Loucy (cell line): ENCODE data around the gene PSMB1.

ENCODE experiments used
- H2AFZ ChIP-seq: fragments of 200-600 bp; sonication (generic); 2 replicates; pipeline ENCODE4 v1.6.0; 2016; ENCODE audit warnings: antibody characterized with exemption, mild to moderate bottlenecking, low read length, moderate library complexity
- H3F3A ChIP-seq: fragments of 200-600 bp; 2 replicates; pipeline ENCODE4 v1.6.0; 2016; ENCODE audit warnings: antibody characterized with exemption, low read depth, mild to moderate bottlenecking
- H3K27me3 ChIP-seq: fragments of 200-600 bp; sonication (generic); 2 replicates; pipeline ENCODE4 v1.6.1; 2014; ENCODE audit warnings: low read length, mild to moderate bottlenecking; ENCODE audit not compliant: insufficient read depth, poor library complexity, severe bottlenecking
- H3K36me3 ChIP-seq: fragments of 200-600 bp; sonication (generic); 2 replicates; pipeline ENCODE4 v1.6.1; 2016; ENCODE audit warnings: low read length; ENCODE audit not compliant: insufficient read depth
- H3K4me1 ChIP-seq: fragments of 200-600 bp; sonication (generic); 2 replicates; pipeline ENCODE4 v1.5.1; 2014; ENCODE audit warnings: low read length, mild to moderate bottlenecking; ENCODE audit not compliant: insufficient read depth, poor library complexity, severe bottlenecking
- H3K4me2 ChIP-seq: fragments of 200-600 bp; sonication (generic); 2 replicates; pipeline ENCODE4 v1.6.0; 2014; ENCODE audit warnings: antibody characterized with exemption, low read length, low read depth, mild to moderate bottlenecking; ENCODE audit not compliant: poor library complexity, severe bottlenecking
- H3K4me3 ChIP-seq: fragments of 200-600 bp; sonication (generic); 2 replicates; pipeline ENCODE4 v1.5.1; 2014; ENCODE audit warnings: low read length, mild to moderate bottlenecking, mixed read lengths; ENCODE audit not compliant: poor library complexity, severe bottlenecking
- H3K79me2 ChIP-seq: fragments of 200-600 bp; sonication (generic); 2 replicates; pipeline ENCODE4 v1.6.1; 2014; ENCODE audit warnings: low read length; ENCODE audit not compliant: insufficient read depth
- H3K9ac ChIP-seq: fragments of 200-600 bp; sonication (generic); 2 replicates; pipeline ENCODE4 v1.6.0; 2014; ENCODE audit warnings: mild to moderate bottlenecking, low read depth, low read length, moderate library complexity; ENCODE audit not compliant: poor library complexity, severe bottlenecking
- H3K9me2 ChIP-seq: fragments of 200-600 bp; sonication (generic); replicated peaks from 2 replicates; pipeline ENCODE4 v1.6.1; 2016; ENCODE audit warnings: low read depth, low read length, mixed read lengths
- H3K9me3 ChIP-seq: fragments of 200-600 bp; sonication (generic); 2 replicates; pipeline ENCODE4 v1.6.1; 2014; ENCODE audit warnings: mild to moderate bottlenecking, antibody characterized with exemption, low read length, low read depth; ENCODE audit not compliant: insufficient read depth
- H4K20me1 ChIP-seq: fragments of 200-600 bp; sonication (generic); 2 replicates; pipeline ENCODE4 v1.6.0; 2014; ENCODE audit warnings: antibody characterized with exemption, low read length, mild to moderate bottlenecking; ENCODE audit not compliant: insufficient read depth, poor library complexity, severe bottlenecking
- CTCF ChIP-seq: fragments of 200-600 bp; sonication (generic); conservative IDR thresholded peaks from 2 replicates; pipeline ENCODE4 v1.5.1; 2014; ENCODE audit warnings: mild to moderate bottlenecking, antibody characterized with exemption, low read length
- EZH2phosphoT487 ChIP-seq: fragments of 200-600 bp; IDR thresholded peaks from 2 replicates; pipeline ENCODE4 v1.6.1; 2018; ENCODE audit warnings: antibody characterized with exemption, mild to moderate bottlenecking, moderate library complexity, borderline replicate concordance

PSMB1 gene

DNA sequence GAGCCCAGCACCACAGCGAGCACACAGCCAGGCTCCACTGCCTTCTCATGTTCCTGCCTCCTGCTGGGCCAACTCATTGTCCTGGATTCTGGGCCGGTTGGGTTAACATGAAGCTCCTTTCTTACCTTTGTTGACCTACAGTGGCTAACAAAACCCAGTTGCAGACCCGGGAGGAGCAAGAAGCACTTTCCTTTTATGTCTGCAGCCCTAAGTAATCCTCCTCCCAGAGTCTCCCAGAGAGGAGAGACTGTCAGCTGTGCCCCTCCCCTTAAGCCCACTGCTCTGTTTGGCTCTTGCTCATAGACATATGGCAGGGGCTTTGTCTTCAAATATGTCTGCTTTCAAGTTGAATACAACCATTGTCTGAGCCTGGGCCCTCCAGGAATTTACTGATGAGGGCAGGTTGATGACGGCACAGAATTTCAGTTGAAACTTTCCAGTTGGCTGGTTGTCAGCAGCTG lies 55.2 kb downstream of the PSMB1 start:
- Histone ChIP-seq H3K27me3 (no peaks in the 10 kb centered on the region), H3F3A (no peaks in the 10 kb centered on the region), H3K9me3 (peaks cover 22% of the 10 kb centered on the region; the same call in 1 of the 2 replicates), H3K36me3 (no peaks in the 10 kb centered on the region), H3K9ac (no peak overlapping the region), H3K4me2 (no peak overlapping the region), H3K4me1 (no peaks in the 10 kb centered on the region), H3K9me2 (no peaks in the 10 kb centered on the region), H3K4me3 (no peak overlapping the region), H2AFZ (no peak overlapping the region), H3K79me2 (no peaks in the 10 kb centered on the region), H4K20me1 (no peaks in the 10 kb centered on the region)
- TF ChIP-seq CTCF (no peak), EZH2phosphoT487 (no peak)

- H2AFZ ChIP-seq, result no peak overlapping the region
- H3K4me3 ChIP-seq, result no peak overlapping the region
- TF ChIP-seq EZH2phosphoT487 (no peak), CTCF (no peak)
- no peaks in the 10 kb centered on the region for H3K27me3 ChIP-seq
- H3K9me2 ChIP-seq, result no peaks in the 10 kb centered on the region
- H3K36me3 ChIP-seq, result no peaks in the 10 kb centered on the region
- H3F3A ChIP-seq, result no peaks in the 10 kb centered on the region
- H3K79me2 ChIP-seq, result no peaks in the 10 kb centered on the region
- H3K4me1 ChIP-seq, result no peaks in the 10 kb centered on the region
- H3K9me3 ChIP-seq, result peaks cover 12% of the 10 kb centered on the region; the same call in 1 of the 2 replicates
- H4K20me1 ChIP-seq, result no peaks in the 10 kb centered on the region
- no peak overlapping the region for H3K4me2 ChIP-seq
- no peak overlapping the region for H3K9ac ChIP-seq
These were observed 59.8 kb downstream of the PSMB1 start for GRCh38 chr6:170493354-170493753.

DNA sequence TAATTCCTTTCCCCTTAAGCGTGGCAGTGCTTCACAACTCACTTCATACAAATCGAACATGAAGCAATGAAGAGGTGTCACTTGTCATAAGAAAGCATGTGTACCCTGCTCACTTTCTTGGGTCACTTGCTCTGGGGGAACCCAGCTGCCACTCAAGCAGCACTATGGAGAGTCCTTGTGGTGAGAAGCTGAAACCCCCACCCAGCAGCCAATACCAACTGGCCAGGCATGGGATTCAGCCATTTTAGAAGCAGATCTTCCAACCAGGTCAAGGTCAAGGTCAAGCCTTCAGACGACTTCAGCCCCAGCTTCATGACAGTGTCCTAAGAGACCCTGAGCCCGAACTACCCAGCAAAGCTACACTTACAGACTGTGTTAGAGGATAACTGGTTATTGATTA lies 62.8 kb downstream of the PSMB1 start:
- H3K4me2 ChIP-seq, result no peak overlapping the region
- TF ChIP-seq CTCF (no peak), EZH2phosphoT487 (no peak)
- no peaks in the 10 kb centered on the region for H4K20me1 ChIP-seq
- H3K27me3 ChIP-seq, result no peaks in the 10 kb centered on the region
- no peak overlapping the region for H3K9ac ChIP-seq
- H3K4me1 ChIP-seq, result no peaks in the 10 kb centered on the region
- no peak overlapping the region for H3K4me3 ChIP-seq
- no peaks in the 10 kb centered on the region for H3K36me3 ChIP-seq
- H3F3A ChIP-seq, result no peaks in the 10 kb centered on the region
- H3K9me3 ChIP-seq, result peaks cover 8% of the 10 kb centered on the region; the same call in 1 of the 2 replicates
- H2AFZ ChIP-seq, result no peak overlapping the region
- no peaks in the 10 kb centered on the region for H3K79me2 ChIP-seq
- no peaks in the 10 kb centered on the region for H3K9me2 ChIP-seq
